A549 (cell line): ENCODE data around the gene ESYT3.

ENCODE experiments used
- CHD4 ChIP-seq: fragments of 200-600 bp; sonication (generic); IDR thresholded peaks from 2 replicates; pipeline ENCODE4 v1.6.1; 2016; ENCODE audit warnings: antibody characterized with exemption, mild to moderate bottlenecking, borderline replicate concordance
- ESRRA ChIP-seq: fragments of 150-350 bp; IDR thresholded peaks from 2 replicates; pipeline ENCODE4 v1.6.1; 2014; ENCODE audit warnings: mild to moderate bottlenecking, low read length, borderline replicate concordance
- HOXA7 ChIP-seq: fragments of 250-450 bp; sonication (Bioruptor Pico); IDR thresholded peaks from 2 replicates; pipeline ENCODE4 v1.5.0; 2020; ENCODE audit warnings: mild to moderate bottlenecking, moderate library complexity
- PBX3 ChIP-seq: IDR thresholded peaks from 2 replicates; pipeline ENCODE4 v1.6.1; 2012
- POLR2A ChIP-seq: IDR thresholded peaks from 2 replicates; pipeline ENCODE4 v1.6.1; 2012; ENCODE audit warnings: mild to moderate bottlenecking, low read length
- RCOR1 ChIP-seq: fragments of 150-350 bp; IDR thresholded peaks from 2 replicates; pipeline ENCODE4 v1.6.1; 2014; ENCODE audit warnings: antibody characterized with exemption, low read length, low read depth
- RFX5 ChIP-seq: fragments of 450-650 bp; IDR thresholded peaks from 2 replicates; pipeline ENCODE4 v1.7.1; 2014; ENCODE audit warnings: antibody characterized with exemption, mild to moderate bottlenecking, moderate library complexity
- SMC3 ChIP-seq: fragments of >200 bp; sonication (Bioruptor Twin); formaldehyde crosslinking; IDR thresholded peaks from 3 replicates; pipeline ENCODE4 v1.6.1; 2018; ENCODE audit warnings: inconsistent platforms
- ZFP36 ChIP-seq: fragments of 450-650 bp; IDR thresholded peaks from 2 replicates; pipeline ENCODE4 v1.6.1; 2014; ENCODE audit warnings: borderline replicate concordance; ENCODE audit not compliant: partially characterized antibody
- TF ChIP-seq, protein P1 (sequence below): fragments of >200 bp; sonication (Bioruptor Twin); formaldehyde crosslinking; IDR thresholded peaks from 3 replicates; pipeline ENCODE4 v1.5.1; 2016

GRCh38 chr3:138405486-138405885, 28.9 kb upstream of the ESYT3 start:
- TF ChIP-seq, protein P1, sequence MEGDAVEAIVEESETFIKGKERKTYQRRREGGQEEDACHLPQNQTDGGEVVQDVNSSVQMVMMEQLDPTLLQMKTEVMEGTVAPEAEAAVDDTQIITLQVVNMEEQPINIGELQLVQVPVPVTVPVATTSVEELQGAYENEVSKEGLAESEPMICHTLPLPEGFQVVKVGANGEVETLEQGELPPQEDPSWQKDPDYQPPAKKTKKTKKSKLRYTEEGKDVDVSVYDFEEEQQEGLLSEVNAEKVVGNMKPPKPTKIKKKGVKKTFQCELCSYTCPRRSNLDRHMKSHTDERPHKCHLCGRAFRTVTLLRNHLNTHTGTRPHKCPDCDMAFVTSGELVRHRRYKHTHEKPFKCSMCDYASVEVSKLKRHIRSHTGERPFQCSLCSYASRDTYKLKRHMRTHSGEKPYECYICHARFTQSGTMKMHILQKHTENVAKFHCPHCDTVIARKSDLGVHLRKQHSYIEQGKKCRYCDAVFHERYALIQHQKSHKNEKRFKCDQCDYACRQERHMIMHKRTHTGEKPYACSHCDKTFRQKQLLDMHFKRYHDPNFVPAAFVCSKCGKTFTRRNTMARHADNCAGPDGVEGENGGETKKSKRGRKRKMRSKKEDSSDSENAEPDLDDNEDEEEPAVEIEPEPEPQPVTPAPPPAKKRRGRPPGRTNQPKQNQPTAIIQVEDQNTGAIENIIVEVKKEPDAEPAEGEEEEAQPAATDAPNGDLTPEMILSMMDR = no peak
- TF ChIP-seq HOXA7 (CRISPR knock-in tag) (no peak), POLR2A (no peak), ESRRA (no peak), RCOR1 (no peak), PBX3 (no peak), SMC3 (no peak), RFX5 (no peak), CHD4 (no peak), ZFP36 (no peak)
